ENCODE results near the gene PACC1.
"Not testable (repeated sequence)": the region's sequence is repeated elsewhere in the genome, so short reads cannot be mapped to it uniquely, and the experiment has no call there.

Gene PACC1

DNA sequence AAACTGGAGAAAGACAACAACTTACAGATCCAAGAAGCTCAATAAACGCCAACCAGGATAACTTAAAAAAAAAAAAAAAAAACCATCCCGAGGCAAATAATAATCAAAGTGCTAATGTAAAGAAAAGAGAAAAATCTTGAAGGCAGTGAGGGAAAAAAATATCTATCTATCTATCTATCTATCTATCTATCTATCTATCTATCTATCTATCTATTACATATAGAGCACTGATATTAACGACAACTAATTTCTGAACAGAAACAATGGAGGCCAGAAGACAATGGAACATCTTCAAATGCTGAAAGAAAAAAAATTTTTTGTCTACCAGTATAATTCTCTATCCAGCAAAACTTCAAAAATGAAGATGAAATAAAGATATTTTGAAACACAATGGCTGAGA lies 18.0 kb downstream of the PACC1 start:
- DNase-seq (ENCODE audit: insufficient read length, low spot score) (no peak), FAIRE-seq (no peak)
- TF ChIP-seq, protein P1, sequence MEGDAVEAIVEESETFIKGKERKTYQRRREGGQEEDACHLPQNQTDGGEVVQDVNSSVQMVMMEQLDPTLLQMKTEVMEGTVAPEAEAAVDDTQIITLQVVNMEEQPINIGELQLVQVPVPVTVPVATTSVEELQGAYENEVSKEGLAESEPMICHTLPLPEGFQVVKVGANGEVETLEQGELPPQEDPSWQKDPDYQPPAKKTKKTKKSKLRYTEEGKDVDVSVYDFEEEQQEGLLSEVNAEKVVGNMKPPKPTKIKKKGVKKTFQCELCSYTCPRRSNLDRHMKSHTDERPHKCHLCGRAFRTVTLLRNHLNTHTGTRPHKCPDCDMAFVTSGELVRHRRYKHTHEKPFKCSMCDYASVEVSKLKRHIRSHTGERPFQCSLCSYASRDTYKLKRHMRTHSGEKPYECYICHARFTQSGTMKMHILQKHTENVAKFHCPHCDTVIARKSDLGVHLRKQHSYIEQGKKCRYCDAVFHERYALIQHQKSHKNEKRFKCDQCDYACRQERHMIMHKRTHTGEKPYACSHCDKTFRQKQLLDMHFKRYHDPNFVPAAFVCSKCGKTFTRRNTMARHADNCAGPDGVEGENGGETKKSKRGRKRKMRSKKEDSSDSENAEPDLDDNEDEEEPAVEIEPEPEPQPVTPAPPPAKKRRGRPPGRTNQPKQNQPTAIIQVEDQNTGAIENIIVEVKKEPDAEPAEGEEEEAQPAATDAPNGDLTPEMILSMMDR (IDR thresholded peaks at IDR 0.05; ENCODE audit: insufficient read depth, missing control alignments), result no peak

DNA sequence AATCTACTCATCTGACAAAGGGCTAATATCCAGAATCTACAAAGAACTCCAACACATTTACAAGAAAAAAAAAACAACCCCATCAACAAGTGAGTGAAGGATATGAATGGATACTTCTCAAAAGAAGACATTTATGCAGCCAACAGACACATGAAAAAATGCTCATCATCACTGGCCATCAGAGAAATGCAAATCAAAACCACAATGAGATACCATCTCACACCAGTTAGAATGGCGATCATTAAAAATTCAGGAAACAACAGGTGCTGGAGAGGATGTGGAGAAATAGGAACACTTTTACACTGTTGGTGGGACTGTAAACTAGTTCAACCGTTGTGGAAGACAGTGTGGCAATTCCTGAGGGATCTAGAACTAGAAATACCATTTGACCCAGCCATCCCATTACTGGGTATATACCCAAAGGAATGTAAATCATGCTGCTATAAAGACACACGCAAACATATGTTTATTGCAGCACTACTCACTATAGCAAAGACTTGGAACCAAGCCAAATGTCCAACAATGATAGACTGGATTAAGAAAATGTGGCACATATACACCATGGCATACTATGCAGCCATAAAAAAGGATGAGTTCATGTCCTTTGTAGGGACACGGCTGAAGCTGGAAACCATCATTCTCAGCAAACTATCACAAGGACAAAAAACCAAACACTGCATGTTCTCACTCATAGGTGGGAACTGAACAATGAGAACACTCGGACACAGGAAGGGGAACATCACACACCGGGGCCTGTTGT lies 18.8 kb downstream of the PACC1 start:
- not testable (repeated sequence) for FAIRE-seq; DNase-seq (ENCODE audit: insufficient read length, low spot score)

DNA sequence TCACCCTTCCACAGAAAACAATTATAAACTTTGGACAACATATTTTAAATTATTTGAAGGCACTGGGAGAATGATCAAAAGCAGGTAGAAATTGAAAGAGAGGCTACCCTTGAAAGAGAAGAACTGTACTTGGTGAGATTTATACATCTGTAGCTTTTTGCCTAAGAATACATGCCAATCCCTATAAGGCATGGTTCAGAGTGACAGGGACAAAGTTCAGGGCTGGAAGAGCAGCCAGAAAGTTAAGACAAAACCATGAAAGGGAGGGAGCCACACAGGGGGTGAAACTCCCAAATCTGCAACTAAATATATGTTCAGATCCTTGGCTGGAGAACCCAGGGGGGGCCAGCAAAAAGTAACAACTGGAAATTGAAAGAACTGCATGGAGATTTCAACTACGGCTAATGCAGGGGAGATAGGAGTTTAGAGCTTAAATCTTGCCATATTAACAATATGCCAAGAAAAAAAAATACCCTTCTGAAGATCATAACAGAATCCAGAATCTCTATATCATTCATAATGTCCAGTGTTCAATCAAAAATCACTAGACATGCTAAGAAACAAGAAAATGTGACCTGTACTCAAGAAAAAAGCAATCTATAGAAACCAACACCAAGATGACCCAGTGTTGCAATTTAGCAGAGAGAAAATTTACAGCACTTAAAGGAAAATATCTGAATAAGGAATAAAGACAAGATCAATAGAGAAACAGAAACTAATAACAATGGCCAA lies 25.5 kb downstream of the PACC1 start:
- FAIRE-seq, result no peak
- TF ChIP-seq, protein P1 (IDR thresholded peaks at IDR 0.05; ENCODE audit: insufficient read depth, missing control alignments), result no peak
- DNase-seq (ENCODE audit: insufficient read length, low spot score), result no peak

DNA sequence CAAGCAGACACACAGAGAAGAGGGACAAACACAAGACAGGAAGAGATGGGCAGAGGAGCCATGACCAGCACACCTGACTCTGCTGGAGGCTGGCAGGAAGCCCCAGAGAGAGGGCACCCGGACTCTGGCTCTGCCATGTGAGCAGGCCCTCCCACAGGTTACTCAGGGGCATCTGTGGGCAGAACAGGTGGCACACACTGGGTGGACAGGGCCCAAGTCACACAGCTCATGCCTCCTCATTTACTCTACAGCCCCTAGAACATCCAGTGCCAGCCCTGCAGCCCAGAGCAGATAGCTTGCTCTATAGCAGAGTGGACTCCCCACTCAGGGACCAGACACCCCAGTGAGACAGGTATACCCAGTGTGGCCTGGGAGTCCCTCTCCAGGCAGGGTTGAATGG lies 28.7 kb downstream of the PACC1 start:
- TF ChIP-seq, protein P1 (IDR thresholded peaks at IDR 0.05; ENCODE audit: insufficient read depth, missing control alignments), result no peak
- DNase-seq (ENCODE audit: insufficient read length, low spot score) (no peak), FAIRE-seq (no peak)

DNA sequence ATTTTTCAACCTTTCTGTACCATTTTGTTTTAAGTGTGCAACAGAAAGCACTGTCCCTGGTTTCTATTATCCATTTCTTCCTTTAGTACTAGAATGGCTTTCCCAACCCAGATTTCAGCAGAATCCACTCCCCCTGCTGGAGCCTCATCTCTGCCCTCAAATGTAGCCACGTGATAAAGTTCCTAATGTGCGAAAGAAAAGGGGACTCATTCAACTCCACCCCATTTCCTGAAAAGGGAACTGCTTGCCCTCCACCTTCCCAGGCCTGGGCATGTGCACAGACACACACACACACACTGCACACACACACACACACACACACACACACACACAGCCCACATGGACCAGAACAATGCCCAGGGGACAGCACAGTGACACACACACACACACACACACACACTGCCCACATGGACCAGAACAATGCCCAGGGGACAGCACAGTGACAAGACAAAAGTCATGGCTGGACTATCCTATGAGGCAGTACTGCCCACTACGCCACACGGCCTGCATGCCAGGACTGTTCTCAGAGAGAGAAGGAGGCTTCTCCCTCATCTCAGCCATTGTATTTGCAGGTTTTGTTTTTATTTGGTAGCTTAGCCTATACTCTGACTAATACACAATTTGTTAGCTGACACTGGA lies 33.2 kb downstream of the PACC1 start:
- no peak for DNase-seq (ENCODE audit: insufficient read length, low spot score)
- FAIRE-seq, result no peak
- TF ChIP-seq, protein P1 (IDR thresholded peaks at IDR 0.05; ENCODE audit: insufficient read depth, missing control alignments), result no peak

DNA sequence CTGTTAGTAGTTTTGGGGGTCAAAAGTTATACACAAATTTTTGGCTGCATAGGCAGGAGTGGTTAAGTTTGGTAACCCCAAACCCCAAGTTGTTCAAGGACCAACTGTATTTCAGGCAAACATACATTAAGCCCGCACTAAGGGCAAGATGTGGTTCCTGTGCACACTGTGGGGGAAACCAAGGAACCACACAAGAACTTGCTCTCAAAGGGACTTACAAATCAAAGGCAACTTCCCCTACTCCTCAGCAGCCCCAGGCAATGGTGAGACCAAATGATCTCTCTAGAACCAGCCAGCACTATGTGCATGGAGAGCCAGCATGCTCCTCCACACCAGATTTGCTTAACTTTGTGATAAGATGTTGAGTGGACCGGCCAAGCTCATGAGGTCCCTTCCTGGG lies 35.3 kb downstream of the PACC1 start:
- DNase-seq (ENCODE audit: insufficient read length, low spot score) (no peak), FAIRE-seq (no peak)
- TF ChIP-seq, protein P1 (IDR thresholded peaks at IDR 0.05; ENCODE audit: insufficient read depth, missing control alignments), result no peak

DNA sequence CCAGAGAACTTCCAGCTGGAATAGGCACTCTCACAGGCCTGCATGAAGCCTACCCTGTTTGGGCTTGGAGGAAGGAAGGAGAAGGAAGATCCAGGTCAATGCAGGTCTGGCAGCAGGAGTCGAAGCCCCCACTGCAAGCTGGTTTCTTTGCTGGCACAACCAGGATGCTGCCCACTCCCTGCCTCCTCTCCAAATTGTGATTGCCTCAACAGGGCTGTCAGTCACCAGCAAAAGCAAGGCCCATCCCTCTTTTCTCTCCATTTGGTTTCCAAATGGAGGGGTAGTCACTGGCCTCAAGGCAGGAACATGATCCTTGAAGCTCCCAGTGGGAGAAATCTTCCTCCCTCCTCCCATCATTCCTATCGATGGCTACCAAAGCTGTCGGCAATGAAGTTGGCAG lies 37.0 kb downstream of the PACC1 start:
- no peak for FAIRE-seq
- no peak for DNase-seq (ENCODE audit: insufficient read length, low spot score)
- TF ChIP-seq, protein P1 (IDR thresholded peaks at IDR 0.05; ENCODE audit: insufficient read depth, missing control alignments), result no peak

Measured in D721Med (cell line).